ENCODE results near the gene SLC26A8. TPM values are rescaled to one million over a fixed set of nuclear protein-coding genes. Genes with fewer than 3 reads are reported as not detected.

SLC26A8 gene
- total RNA-seq, 1 experiment from 2014 or later: 0.09 TPM

DNA sequence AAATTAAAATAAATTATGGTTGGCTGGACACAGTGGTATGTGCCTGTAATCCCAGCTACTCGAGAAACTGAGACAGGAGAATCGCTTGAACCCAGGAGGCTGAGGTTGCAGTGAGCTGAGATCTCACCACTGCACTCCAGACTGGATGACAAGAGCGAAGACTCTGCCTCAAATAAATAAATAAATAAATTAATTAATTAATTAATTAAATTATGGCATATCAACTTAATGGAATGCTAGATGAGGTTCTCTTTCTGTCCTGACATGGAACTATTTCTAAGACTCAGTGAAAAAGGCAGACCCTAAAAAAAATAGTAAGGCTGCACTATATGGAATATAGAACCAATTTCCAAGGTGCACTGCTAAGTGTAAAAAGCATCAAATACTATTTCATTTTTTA, 108.4 kb downstream of the SLC26A8 start:
- H2AK5ac ChIP-seq (ENCODE audit: insufficient read length, low read length): no peak overlapping the region
- H4K5ac ChIP-seq (ENCODE audit: insufficient read length, low read depth, low read length): no peak overlapping the region
- H3K27ac Mint-ChIP-seq: no peak overlapping the region
- H2BK20ac ChIP-seq (ENCODE audit: low read depth, low read length, poor library complexity, severe bottlenecking): no peak overlapping the region
- H3K9ac ChIP-seq (ENCODE audit: extremely low read depth, insufficient read length, low read length): no peak overlapping the region
- peaks cover 32% of the 10 kb centered on the region; the same call in 1 of the 2 replicates for H3K79me2 ChIP-seq (ENCODE audit: insufficient read depth, low read length)
- no CpG with 5 or more reads among the region's 3 CpGs for WGBS (ENCODE audit: extremely low coverage, insufficient read length, low lambda C conversion rate)
- no peaks in the 10 kb centered on the region for H4K20me1 ChIP-seq (ENCODE audit: control insufficient read depth, insufficient read depth, insufficient read length)
- H2BK12ac ChIP-seq (ENCODE audit: insufficient read length, low read depth, low read length): no peak overlapping the region
- peaks cover 18 to 23% of the 10 kb centered on the region in 2 experiments for H3K4me1 Mint-ChIP-seq
- no peak overlapping the region for H2BK15ac ChIP-seq (ENCODE audit: low read depth, low read length)
- peaks cover 5% of the 10 kb centered on the region for H3K79me1 ChIP-seq (ENCODE audit: insufficient read depth, low read depth, low read length, poor library complexity, severe bottlenecking)
- no peaks in the 10 kb centered on the region for H3K27me3 ChIP-seq (ENCODE audit: insufficient read depth, low read length)
- H3K23ac ChIP-seq (ENCODE audit: insufficient read length, low read depth, low read length): no peak overlapping the region
- no peak overlapping the region for H3K27ac ChIP-seq (ENCODE audit: insufficient read length, low read depth, low read length)
- H3K9me3 ChIP-seq (ENCODE audit: control insufficient read depth, low read depth, low read length): peaks cover 8% of the 10 kb centered on the region
- no peak overlapping the region for H3K14ac ChIP-seq (ENCODE audit: insufficient read depth, low read length)
- no peak overlapping the region for H3K56ac ChIP-seq (ENCODE audit: insufficient read length, low read depth, low read length)
- no peak overlapping the region for H3K4me3 Mint-ChIP-seq
- no peaks in the 10 kb centered on the region; the same call in none of the 2 replicates for H3K4me1 ChIP-seq (ENCODE audit: insufficient read depth, low read length)
- no peak overlapping the region for H2BK120ac ChIP-seq (ENCODE audit: low read depth, low read length, poor library complexity, severe bottlenecking)
- H2AFZ ChIP-seq (ENCODE audit: low read length): no peak overlapping the region
- H3K18ac ChIP-seq (ENCODE audit: insufficient read length, low read depth, low read length): no peak overlapping the region
- H3K4me2 ChIP-seq (ENCODE audit: insufficient read depth, insufficient read length, low read length): no peak overlapping the region
- H3K27me3 Mint-ChIP-seq (ENCODE audit: low read depth): no peaks in the 10 kb centered on the region
- no peak overlapping the region for H4K91ac ChIP-seq (ENCODE audit: insufficient read length, low read depth, low read length)
- H3K36me3 Mint-ChIP-seq (ENCODE audit: insufficient read depth in 1 of 3, low read depth in 3 of 3): peaks cover 54 to 65% (median 56%) of the 10 kb centered on the region in 3 experiments
- H3K23me2 ChIP-seq (ENCODE audit: insufficient read length, low read depth, low read length, poor library complexity, severe bottlenecking): peaks cover 10% of the 10 kb centered on the region
- no peak for DNase-seq
- H2BK5ac ChIP-seq (ENCODE audit: insufficient read length, low read length): no peak overlapping the region
- H3T11ph ChIP-seq (ENCODE audit: low read length): no peak overlapping the region
- H4K8ac ChIP-seq (replicated peaks; ENCODE audit: insufficient read length, low read depth, low read length): no peak overlapping the region
- H3K9me3 Mint-ChIP-seq: peaks cover 8 to 12% of the 10 kb centered on the region in 2 experiments
- H3K4ac ChIP-seq (ENCODE audit: low read depth, low read length): no peak overlapping the region
- TF ChIP-seq, protein P1, sequence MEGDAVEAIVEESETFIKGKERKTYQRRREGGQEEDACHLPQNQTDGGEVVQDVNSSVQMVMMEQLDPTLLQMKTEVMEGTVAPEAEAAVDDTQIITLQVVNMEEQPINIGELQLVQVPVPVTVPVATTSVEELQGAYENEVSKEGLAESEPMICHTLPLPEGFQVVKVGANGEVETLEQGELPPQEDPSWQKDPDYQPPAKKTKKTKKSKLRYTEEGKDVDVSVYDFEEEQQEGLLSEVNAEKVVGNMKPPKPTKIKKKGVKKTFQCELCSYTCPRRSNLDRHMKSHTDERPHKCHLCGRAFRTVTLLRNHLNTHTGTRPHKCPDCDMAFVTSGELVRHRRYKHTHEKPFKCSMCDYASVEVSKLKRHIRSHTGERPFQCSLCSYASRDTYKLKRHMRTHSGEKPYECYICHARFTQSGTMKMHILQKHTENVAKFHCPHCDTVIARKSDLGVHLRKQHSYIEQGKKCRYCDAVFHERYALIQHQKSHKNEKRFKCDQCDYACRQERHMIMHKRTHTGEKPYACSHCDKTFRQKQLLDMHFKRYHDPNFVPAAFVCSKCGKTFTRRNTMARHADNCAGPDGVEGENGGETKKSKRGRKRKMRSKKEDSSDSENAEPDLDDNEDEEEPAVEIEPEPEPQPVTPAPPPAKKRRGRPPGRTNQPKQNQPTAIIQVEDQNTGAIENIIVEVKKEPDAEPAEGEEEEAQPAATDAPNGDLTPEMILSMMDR (conservative IDR thresholded peaks at IDR 0.05): no peak
